Measurements from ENCODE around the gene TMEM52B.
A peak's percentile ranks its signal among the peaks of the same experiment; 100 is the strongest.
"Not testable (repeated sequence)": the region's sequence is repeated elsewhere in the genome, so short reads cannot be mapped to it uniquely, and the experiment has no call there.

The TMEM52B gene

GRCh38 chr12:10189653-10190052 is 10.8 kb downstream of the TMEM52B start:
- no peak for TF ChIP-seq CTCF (IDR thresholded peaks at IDR 0.05; ENCODE audit: insufficient read depth, low read length, missing control alignments)
- H3K4me3 ChIP-seq (ENCODE audit: low read depth, low read length), result no peak overlapping the region
- no peak for DNase-seq (ENCODE audit: low read depth, low spot score)
- ChIA-PET CTCF (interaction anchor here (0.8 to 3.5 kb wide), 9 partner anchors 15 to 179 kb away, joined by 3 to 59 read pairs (median 6); partner anchors contain the start of genes CLEC12B, CLEC9A and OLR1), POLR2A (interaction anchor here (0.6 kb wide), 1 partner anchor 151 kb away, joined by 3 read pairs; no protein-coding TSS in a partner anchor)

GRCh38 chr12:10190558-10191388 is 11.9 kb downstream of the TMEM52B start:
- H3K4me3 ChIP-seq (ENCODE audit: low read depth, low read length), result no peak overlapping the region
- ChIA-PET CTCF (interaction anchor here (0.6 to 3.5 kb wide), 11 partner anchors 8 to 66 kb away, joined by 3 to 59 read pairs (median 5); partner anchors contain the start of gene OLR1), POLR2A (no interaction called here)
- no peak for DNase-seq (ENCODE audit: low read depth, low spot score)
- peak; percentile 86 for TF ChIP-seq CTCF (IDR thresholded peaks at IDR 0.05; ENCODE audit: insufficient read depth, low read length, missing control alignments)

- H3K4me3 ChIP-seq (ENCODE audit: low read depth, low read length), result no peak overlapping the region
- no peak for DNase-seq (ENCODE audit: low read depth, low spot score)
- ChIA-PET CTCF (interaction anchor here (0.8 to 3.5 kb wide), 6 partner anchors 11 to 48 kb away, joined by 3 to 59 read pairs (median 7); no protein-coding TSS in a partner anchor), POLR2A (interaction anchor here (1.0 kb wide), 1 partner anchor 20 kb away, joined by 3 read pairs; the partner anchor contains the start of gene OLR1)
- no peak for TF ChIP-seq CTCF (IDR thresholded peaks at IDR 0.05; ENCODE audit: insufficient read depth, low read length, missing control alignments)
These were observed 13.0 kb downstream of the TMEM52B start for GRCh38 chr12:10191865-10192264.

- CTCF ChIA-PET, result interaction anchor here (0.8 to 1.9 kb wide), 4 partner anchors 12 to 53 kb away, joined by 3 to 11 read pairs (median 3); partner anchors contain the start of gene GABARAPL1
- TF ChIP-seq CTCF (IDR thresholded peaks at IDR 0.05; ENCODE audit: insufficient read depth, low read length, missing control alignments), result no peak
- POLR2A ChIA-PET, result interaction anchor here (1.5 kb wide), 1 partner anchor 19 kb away, joined by 4 read pairs; the partner anchor contains the start of gene GABARAPL1
- H3K4me3 ChIP-seq (ENCODE audit: low read depth, low read length), result no peak overlapping the region
- no peak for DNase-seq (ENCODE audit: low read depth, low spot score)
These were observed 15.4 kb downstream of the TMEM52B start for GRCh38 chr12:10194160-10194670.

GRCh38 chr12:10196210-10196609 is 17.4 kb downstream of the TMEM52B start:
- ChIA-PET CTCF (interaction anchor here (0.9 to 1.9 kb wide), 4 partner anchors 8 to 56 kb away, joined by 3 to 11 read pairs (median 4); no protein-coding TSS in a partner anchor), POLR2A (no interaction called here)
- no peak for DNase-seq (ENCODE audit: low read depth, low spot score)
- TF ChIP-seq CTCF (IDR thresholded peaks at IDR 0.05; ENCODE audit: insufficient read depth, low read length, missing control alignments), result no peak
- H3K4me3 ChIP-seq (ENCODE audit: low read depth, low read length), result no peak overlapping the region

- TF ChIP-seq CTCF (IDR thresholded peaks at IDR 0.05; ENCODE audit: insufficient read depth, low read length, missing control alignments), result no peak
- no peak for DNase-seq (ENCODE audit: low read depth, low spot score)
- ChIA-PET CTCF (no interaction called here), POLR2A (no interaction called here)
- H3K4me3 ChIP-seq (ENCODE audit: low read depth, low read length), result no peak overlapping the region
These were observed 19.0 kb downstream of the TMEM52B start for GRCh38 chr12:10197879-10198278.

- DNase-seq (ENCODE audit: low read depth, low spot score); H3K4me3 ChIP-seq (ENCODE audit: low read depth, low read length); POLR2A ChIA-PET: not testable (repeated sequence)
- CTCF ChIA-PET, result interaction anchor here (1.2 to 3.3 kb wide), 3 partner anchors 9 to 52 kb away, joined by 3 to 11 read pairs (median 11); no protein-coding TSS in a partner anchor
These were observed 25.7 kb downstream of the TMEM52B start for GRCh38 chr12:10204495-10204894.
